Peyer's patch (tissue), 4 donors: ENCODE measurements around the gene BECN2. TPM values are rescaled to one million over a fixed set of nuclear protein-coding genes. Genes with fewer than 3 reads are reported as not detected.

Source experiments
- DNase-seq, 3 donors: peaks; one replicate each; pipeline ENCODE4 v3.0.0-alpha.2; 2017 to 2019
- H3K27ac ChIP-seq, 4 donors: fragments of 200-600 bp; sonication (generic); one replicate each; pipeline ENCODE4 v1.5.1; 2016 to 2019
- H3K27me3 ChIP-seq, 2 donors: fragments of 200-600 bp; sonication (generic); one replicate each; pipeline ENCODE4 v1.5.1; 2019
- H3K36me3 ChIP-seq, 3 donors: fragments of 200-600 bp; sonication (generic); one replicate each; pipeline ENCODE4 v1.5.1; 2016 to 2019
- H3K4me1 ChIP-seq, 4 donors: fragments of 200-600 bp; sonication (generic); one replicate each; pipeline ENCODE4 v1.5.1; 2016 to 2019
- H3K4me3 ChIP-seq, 4 donors: fragments of 200-600 bp; sonication (generic); 1 replicate in 3 of 4; 2 replicates in 1 of 4; pipeline ENCODE4 v1.5.1; 2016 to 2019; ENCODE audit warnings: mild to moderate bottlenecking in 1 of 4
- H3K9me3 ChIP-seq, 4 donors: fragments of 200-600 bp; sonication (generic); one replicate each; pipeline ENCODE4 v1.5.1; 2016 to 2019; ENCODE audit warnings: mild to moderate bottlenecking in 1 of 4
- CTCF ChIP-seq, 6 experiments: fragments of 450-650 bp in 4 of 6; fragments of 200-600 bp in 2 of 6; sonication (generic) in 1 of 6; IDR thresholded peaks; one replicate each; pipeline ENCODE4 v1.5.1; 2017 to 2019; ENCODE audit warnings: antibody characterized with exemption in 6 of 6, mild to moderate bottlenecking in 3 of 6, moderate library complexity in 1 of 6
- POLR2A ChIP-seq, 2 donors: fragments of 450-650 bp; IDR thresholded peaks; one replicate each; pipeline ENCODE4 v1.5.1; 2017; ENCODE audit warnings: antibody characterized with exemption in 2 of 2, mild to moderate bottlenecking in 2 of 2, moderate library complexity in 2 of 2
- total RNA-seq, 4 donors: library from RNA; depleted of rRNA; stranded (reverse); fragments of >200 nt; gene quantifications; one replicate each; pipeline ENCODE4 v1.1.0, GENCODE V29; 2016

Gene BECN2
- total RNA-seq, 4 donors from 2014 or later, result not detected

- no peaks in the 10 kb centered on the region for H3K36me3 ChIP-seq
- H3K27ac ChIP-seq, result no peak overlapping the region
- H3K4me1 ChIP-seq, result peaks cover 0 to 8% (median 0%) of the 10 kb centered on the region in 4 donors
- no peak overlapping the region for H3K4me3 ChIP-seq
- TF ChIP-seq POLR2A (IDR thresholded peaks at IDR 0.05) (no peak), CTCF (IDR thresholded peaks at IDR 0.05) (no peak)
- no peaks in the 10 kb centered on the region for H3K9me3 ChIP-seq
- no peaks in the 10 kb centered on the region for H3K27me3 ChIP-seq
- no peak for DNase-seq
These were observed 44.9 kb downstream of the BECN2 start for GRCh38 chr1:242002510-242002909.

- DNase-seq, result no peak
- Histone ChIP-seq H3K27me3 (no peaks in the 10 kb centered on the region), H3K27ac (no peak overlapping the region), H3K36me3 (no peaks in the 10 kb centered on the region), H3K4me3 (no peak overlapping the region), H3K9me3 (no peaks in the 10 kb centered on the region), H3K4me1 (no peaks in the 10 kb centered on the region)
- TF ChIP-seq POLR2A (IDR thresholded peaks at IDR 0.05), result no peak
- no peak for TF ChIP-seq CTCF (IDR thresholded peaks at IDR 0.05)
These were observed 47.4 kb downstream of the BECN2 start for GRCh38 chr1:242004751-242005495.

- no peak for DNase-seq
- TF ChIP-seq POLR2A (IDR thresholded peaks at IDR 0.05) (no peak), CTCF (IDR thresholded peaks at IDR 0.05) (no peak)
- H3K27ac ChIP-seq, result no peak overlapping the region
- no peaks in the 10 kb centered on the region for H3K36me3 ChIP-seq
- H3K4me3 ChIP-seq, result no peak overlapping the region
- H3K27me3 ChIP-seq, result no peaks in the 10 kb centered on the region
- H3K4me1 ChIP-seq, result no peaks in the 10 kb centered on the region
- H3K9me3 ChIP-seq, result no peaks in the 10 kb centered on the region
These were observed 48.4 kb downstream of the BECN2 start for GRCh38 chr1:242005866-242006535.

DNA sequence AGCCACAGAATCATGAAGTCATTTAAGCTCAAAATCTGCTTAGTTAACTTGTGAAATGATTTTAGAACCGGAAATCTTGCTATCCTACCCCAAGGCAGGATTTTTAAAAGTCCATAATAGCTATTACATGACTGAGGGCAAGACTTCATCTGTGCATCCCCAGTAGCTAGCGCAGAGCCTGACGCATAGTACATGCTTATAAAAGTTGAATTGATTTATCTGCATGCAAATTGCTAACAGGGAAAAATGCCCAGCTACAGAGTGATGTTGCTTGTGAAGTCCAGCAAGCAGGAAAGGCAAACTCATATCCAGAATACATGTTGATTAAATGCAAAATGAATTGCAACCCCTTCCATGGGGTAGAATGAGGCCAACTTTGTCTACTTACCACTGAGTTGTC, 49.4 kb downstream of the BECN2 start:
- Histone ChIP-seq H3K9me3 (no peaks in the 10 kb centered on the region), H3K27me3 (no peaks in the 10 kb centered on the region), H3K4me3 (no peak overlapping the region), H3K36me3 (no peaks in the 10 kb centered on the region), H3K27ac (no peak overlapping the region), H3K4me1 (no peaks in the 10 kb centered on the region)
- DNase-seq, result no peak
- TF ChIP-seq CTCF (IDR thresholded peaks at IDR 0.05) (no peak), POLR2A (IDR thresholded peaks at IDR 0.05) (no peak)

Other genes with a start within 250 kb of the BECN2 start
- 1 to 10 TPM in 3 of 4 donors, under 1 TPM in 1; 0.66 to 5.8 (median 1.8) TPM for gene EXO1, start 109.6 kb upstream of the BECN2 start, total RNA-seq
- gene MAP1LC3C, start 41.3 kb downstream of the BECN2 start, total RNA-seq, result 10 to 100 TPM in 1 of 4 donors, 1 to 10 TPM in 2, not detected in 1; 4.5 to 17.6 (median 8.3) TPM